Endothelial cell of umbilical vein (primary cell): ENCODE results near the gene OLAH. TPM values are rescaled to one million over a fixed set of nuclear protein-coding genes. Genes with fewer than 3 reads are reported as not detected.

ENCODE experiments used
- BruUV-seq: library from RNA; stranded (reverse); fragments of 400-500 nt; replicated peaks from 2 replicates; lab custom pipeline; 2021; lab: Mats Ljungman, UMichigan
- CTCF ChIA-PET: fragments of 300-600, 350-600 bp; sonication (Branson Sonifier 250); formaldehyde crosslinking; loops from one replicate; lab custom pipeline; 2021; ENCODE audit warnings: antibody characterized with exemption, inconsistent platforms; lab: Charles Lee
- POLR2A ChIA-PET: fragments of 300-600, 350-600 bp; sonication (Branson Sonifier 250); formaldehyde crosslinking; loops from one replicate; lab custom pipeline; 2021; ENCODE audit warnings: antibody characterized with exemption, inconsistent platforms; lab: Charles Lee
- DNase-seq: peaks from one replicate; pipeline ENCODE4 v3.0.0-alpha.2; 2011; ENCODE audit warnings: low read depth, low spot score
- FAIRE-seq: peaks from 2 replicates; lab custom pipeline; 2011; peaks lifted over from hg19 to GRCh38; lab: Jason Lieb, UNC
- H2AFZ ChIP-seq: 2 replicates; pipeline ENCODE4 v1.6.0; 2012; ENCODE audit warnings: low read depth, low read length, control low read depth, inconsistent platforms
- H3K27ac ChIP-seq: 2 replicates; pipeline ENCODE4 v1.5.1; 2011; ENCODE audit warnings: low read depth, mild to moderate bottlenecking, control low read depth, low read length, moderate library complexity; ENCODE audit not compliant: insufficient read depth
- H3K27me3 ChIP-seq, 2 experiments: 2 replicates each; pipeline versions ENCODE4 v1.6.0 to v1.6.1; 2011; ENCODE audit warnings: low read length in 2 of 2, mixed read lengths in 1 of 2; ENCODE audit not compliant: control insufficient read depth in 2 of 2, insufficient read depth in 2 of 2
- H3K36me3 ChIP-seq, 2 experiments: 2 replicates in 1 of 2; 3 replicates in 1 of 2; pipeline ENCODE4 v1.5.1; 2011; ENCODE audit warnings: low read length in 2 of 2, mild to moderate bottlenecking in 1 of 2, moderate library complexity in 1 of 2; ENCODE audit not compliant: control insufficient read depth in 2 of 2, insufficient read depth in 2 of 2; ENCODE audit errors: extremely low read depth in 1 of 2
- H3K4me1 ChIP-seq: 3 replicates; pipeline ENCODE4 v1.5.1; 2011; ENCODE audit warnings: mild to moderate bottlenecking, low read length; ENCODE audit not compliant: control insufficient read depth, insufficient read depth; ENCODE audit errors: extremely low read depth
- H3K4me2 ChIP-seq: 2 replicates; pipeline ENCODE4 v1.6.1; 2011; ENCODE audit warnings: low read length, control low read depth, mixed read lengths; ENCODE audit not compliant: insufficient read depth
- H3K4me3 ChIP-seq, 3 experiments: fragments of 200-600 bp in 1 of 3; sonication (generic), shearing (Covaris generic) in 1 of 3; replicated peaks in 1 of 3; 2 replicates each; pipeline ENCODE4 v1.5.1; 2011 to 2016; ENCODE audit warnings: control low read depth in 3 of 3, low read length in 3 of 3, mild to moderate bottlenecking in 2 of 3, inconsistent platforms in 1 of 3, low read depth in 1 of 3, moderate library complexity in 1 of 3; ENCODE audit not compliant: insufficient read depth in 1 of 3
- H3K79me2 ChIP-seq: 2 replicates; pipeline ENCODE4 v1.6.0; 2012; ENCODE audit warnings: low read length, inconsistent platforms; ENCODE audit not compliant: control insufficient read depth, insufficient read depth
- H3K9ac ChIP-seq: replicated peaks from 2 replicates; pipeline ENCODE3; 2011; ENCODE audit warnings: low read length, control low read depth; ENCODE audit not compliant: insufficient read depth; ENCODE audit errors: extremely low read depth
- H3K9me1 ChIP-seq: replicated peaks from 3 replicates; pipeline ENCODE4 v1.6.0; 2011; ENCODE audit warnings: mild to moderate bottlenecking, low read length; ENCODE audit not compliant: control insufficient read depth, insufficient read depth; ENCODE audit errors: extremely low read depth
- H3K9me3 ChIP-seq: replicated peaks from 2 replicates; pipeline ENCODE4 v1.5.1; 2012; ENCODE audit warnings: low read length, inconsistent platforms; ENCODE audit not compliant: control insufficient read depth, insufficient read depth
- H4K20me1 ChIP-seq: replicated peaks from 2 replicates; pipeline ENCODE3; 2011; ENCODE audit warnings: mild to moderate bottlenecking, low read length; ENCODE audit not compliant: control insufficient read depth, insufficient read depth; ENCODE audit errors: extremely low read depth
- CTCF ChIP-seq, 2 donors: IDR thresholded peaks; 1 replicate in 1 of 2; 2 replicates in 1 of 2; pipeline ENCODE4 v1.5.1; 2011; ENCODE audit warnings: low read length in 2 of 2, mild to moderate bottlenecking in 2 of 2, moderate library complexity in 2 of 2, control low read depth in 1 of 2, inconsistent platforms in 1 of 2, low read depth in 1 of 2; ENCODE audit not compliant: insufficient read depth in 1 of 2; ENCODE audit errors: extremely low read depth in 1 of 2
- EZH2 ChIP-seq: IDR thresholded peaks from 2 replicates; pipeline ENCODE4 v1.6.1; 2012; ENCODE audit warnings: borderline replicate concordance, low read depth, mild to moderate bottlenecking, moderate library complexity, low read length, inconsistent platforms; ENCODE audit not compliant: severe bottlenecking
- FOS ChIP-seq: IDR thresholded peaks from 2 replicates; pipeline ENCODE4 v1.6.1; 2011; ENCODE audit warnings: mild to moderate bottlenecking, low read length, moderate library complexity, borderline replicate concordance; ENCODE audit not compliant: insufficient read depth
- GATA2 ChIP-seq: IDR thresholded peaks from 2 replicates; pipeline ENCODE4 v1.7.0; 2011; ENCODE audit warnings: low read depth, mild to moderate bottlenecking, moderate library complexity, mixed read lengths, low read length; ENCODE audit not compliant: insufficient read length, insufficient read depth
- JUN ChIP-seq: IDR thresholded peaks from 2 replicates; pipeline ENCODE4 v1.6.1; 2011; ENCODE audit warnings: borderline replicate concordance, low read depth; ENCODE audit not compliant: insufficient read length, insufficient read depth
- MAX ChIP-seq: IDR thresholded peaks from 2 replicates; pipeline ENCODE4 v1.6.1; 2011; ENCODE audit not compliant: insufficient read depth, insufficient read length
- MYC ChIP-seq: IDR thresholded peaks from one replicate; pipeline ENCODE4 v1.6.1; 2011; ENCODE audit warnings: mild to moderate bottlenecking, low read depth, low read length
- POLR2A ChIP-seq: IDR thresholded peaks from 2 replicates; pipeline ENCODE4 v1.6.1; 2012; ENCODE audit warnings: low read depth, mild to moderate bottlenecking, control low read depth, low read length
- POLR2AphosphoS5 ChIP-seq: IDR thresholded peaks from 2 replicates; pipeline ENCODE4 v1.6.1; 2012; ENCODE audit warnings: low read depth, mild to moderate bottlenecking, control low read depth, low read length, moderate library complexity; ENCODE audit not compliant: insufficient read depth
- dilution Hi-C: fragments of 300-500 bp; cut with MboI; formaldehyde crosslinking; loops from one replicate; pipeline ENCODE4 v1.15.0; 2019; ENCODE audit warnings: low sequenced_read_pairs; ENCODE audit not compliant: extremely low pct_ligation_motif_present
- intact Hi-C: fragments of 100-400 bp; cut with micrococcal nuclease; formaldehyde crosslinking; loops from one replicate; pipeline ENCODE4 v1.10.0; 2022
- polyA plus RNA-seq, 4 experiments: library from polyadenylated mRNA; depleted of rRNA in 3 of 4; stranded (reverse) in 3 of 4; unstranded in 1 of 4; fragments of >200 nt; gene quantifications; 2 replicates each; pipeline versions ENCODE4 v1.2.1 to v1.2.3, GENCODE V29; 2011 to 2012; ENCODE audit warnings: missing spikeins in 1 of 4
- total RNA-seq: library from RNA; stranded (reverse); gene quantifications from 2 replicates; pipeline ENCODE4 v1.2.3, GENCODE V29; 2021

The OLAH gene
- total and polyA plus RNA-seq, 2 donors (not counting 3 experiments of a cell fraction or from before 2014, with no cell fraction given) = 0.26 to 0.51 TPM

- Histone ChIP-seq H3K9ac (peak within 1 kb of the TSS; percentile 85), H3K27me3 (no peaks in the 10 kb centered on the region), H3K4me1 (peaks cover 12% of the 10 kb centered on the region), H3K9me1 (no peaks in the 10 kb centered on the region), H3K9me3 (no peaks in the 10 kb centered on the region), H4K20me1 (no peaks in the 10 kb centered on the region), H3K36me3 (peaks cover 0 to 2% of the 10 kb centered on the region in 2 experiments), H3K27ac (peak within 1 kb of the TSS; percentile 66), H3K79me2 (peaks cover 28% of the 10 kb centered on the region), H2AFZ (peak within 1 kb of the TSS; percentile 60), H3K4me2 (peak within 1 kb of the TSS; percentile 67), H3K4me3 (peak within 1 kb of the TSS; percentile 75 to 98 (median 80))
- dilution Hi-C loops (no loop called here), intact Hi-C loops (loop anchor here (1.0 kb wide), 1 partner anchor 322 kb away; no protein-coding TSS in a partner anchor)
- peak; percentile 97 for DNase-seq
- ChIA-PET CTCF (interaction anchor here (1.0 kb wide), 1 partner anchor 10 kb away, joined by 3 read pairs; no protein-coding TSS in a partner anchor), POLR2A (no interaction called here)
- peak; percentile 96 for FAIRE-seq
- no TSS peak for BruUV-seq
- no peak for TF ChIP-seq MAX
- TF ChIP-seq POLR2A = peak; percentile 79
- TF ChIP-seq POLR2AphosphoS5 = peak; percentile 89
Observed at GRCh38 chr10:15097011-15097812, 53.5 kb downstream of the OLAH start, which contains the start of gene RPP38. Gene RPP38, plus strand, starts transcription at chr10:15097355. Its CDS starts 5,960 bp downstream, at chr10:15103315.

GRCh38 chr10:15099886-15100285 lies 56.1 kb downstream of the OLAH start:
- H3K4me2 ChIP-seq = no peak overlapping the region
- no peak for FAIRE-seq

More at GRCh38 chr10:15099886-15100285, 56.1 kb downstream of the OLAH start:
- BruUV-seq = no TSS peak
- no peak for DNase-seq
- dilution Hi-C loops (no loop called here), intact Hi-C loops (loop anchor here (10.0 kb wide), 1 partner anchor 275 kb away; the partner anchor contains the start of gene FAM171A1)
- no peak overlapping the region for H3K27ac ChIP-seq
- H3K36me3 ChIP-seq = peaks cover 8 to 14% of the 10 kb centered on the region in 2 experiments
- no peak overlapping the region for H3K4me3 ChIP-seq
- peaks cover 12% of the 10 kb centered on the region for H3K4me1 ChIP-seq
- H3K9me3 ChIP-seq = no peaks in the 10 kb centered on the region
- ChIA-PET CTCF (interaction anchor here (0.6 to 1.3 kb wide), 2 partner anchors 16 to 275 kb away, joined by 3 to 4 read pairs; no protein-coding TSS in a partner anchor), POLR2A (no interaction called here)
- H2AFZ ChIP-seq = no peak overlapping the region
- no peak overlapping the region for H3K9ac ChIP-seq
- H4K20me1 ChIP-seq = no peaks in the 10 kb centered on the region
- TF ChIP-seq POLR2AphosphoS5 = no peak
- no peak for TF ChIP-seq MYC
- no peak for TF ChIP-seq POLR2A
- TF ChIP-seq FOS = no peak
- TF ChIP-seq JUN = no peak
- no peak for TF ChIP-seq CTCF (IDR thresholded peaks at IDR 0.05; ENCODE audit: extremely low read depth in 1 of 2, insufficient read depth in 1 of 2, low read depth in 1 of 2, low read length in 2 of 2)
- no peak for TF ChIP-seq MAX
- no peak for TF ChIP-seq EZH2
- TF ChIP-seq GATA2 = no peak
- H3K79me2 ChIP-seq = peaks cover 30% of the 10 kb centered on the region
- no peaks in the 10 kb centered on the region for H3K27me3 ChIP-seq
- H3K9me1 ChIP-seq = no peaks in the 10 kb centered on the region
